ENCODE data around the gene SNAPIN.

The SNAPIN gene

DNA sequence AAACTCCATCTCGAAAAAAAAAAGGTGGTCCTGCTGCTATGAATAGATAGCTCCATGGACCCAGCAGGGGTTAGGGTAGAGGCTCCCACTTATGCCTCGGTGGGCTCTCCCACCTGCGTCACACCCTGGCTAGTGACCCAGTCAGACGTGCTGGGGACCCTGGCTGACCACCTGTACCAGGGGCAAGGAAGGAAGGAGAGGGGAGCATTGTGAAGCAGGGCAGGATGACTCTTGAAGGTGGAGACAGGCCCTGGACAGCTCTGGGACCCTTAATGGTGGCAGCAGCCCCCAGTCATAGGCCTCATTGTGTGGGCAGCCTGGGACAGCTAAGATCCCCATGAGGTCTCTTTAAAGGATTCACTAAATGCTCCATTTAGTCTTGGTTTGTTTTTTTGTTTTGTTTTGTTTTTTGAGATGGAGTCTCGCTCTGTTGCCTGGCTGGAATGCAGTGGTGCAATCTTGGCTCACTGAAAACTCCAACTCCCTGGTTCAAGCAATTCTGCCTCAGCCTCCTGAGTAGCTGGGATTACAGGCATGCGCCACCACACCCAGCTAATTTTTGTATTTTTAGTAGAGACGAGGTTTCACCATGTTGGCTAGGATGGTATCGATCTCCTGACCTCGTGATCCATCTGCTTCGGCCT, 10.4 kb upstream of the SNAPIN start:
- TF ChIP-seq CTCF (IDR thresholded peaks at IDR 0.05; ENCODE audit: low read depth, low read length), result no peak
- no peak for DNase-seq (ENCODE audit: extremely low read depth, low read depth)

GRCh38 chr1:153649137-153649862, 9.2 kb upstream of the SNAPIN start:
- TF ChIP-seq CTCF (IDR thresholded peaks at IDR 0.05; ENCODE audit: low read depth, low read length), result no peak
- no peak for DNase-seq (ENCODE audit: extremely low read depth, low read depth)

DNA sequence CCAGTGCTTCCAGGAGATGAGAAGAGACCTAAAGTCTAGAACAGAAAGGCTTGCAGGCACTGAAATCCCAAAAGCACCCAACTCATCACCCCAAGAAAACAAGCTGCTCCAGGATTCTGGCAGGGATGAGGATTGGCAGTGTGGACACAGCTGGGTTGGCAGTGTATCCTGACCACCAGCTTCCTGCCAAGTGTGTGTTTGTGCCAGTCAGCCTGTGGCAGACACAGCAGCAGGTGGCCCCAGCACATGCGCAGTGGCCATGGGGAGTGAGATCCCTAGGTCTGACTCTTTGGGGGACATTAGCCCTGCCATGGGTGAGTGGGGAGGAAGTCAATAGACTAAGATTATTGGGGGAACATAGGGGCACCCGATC, 8.7 kb upstream of the SNAPIN start:
- DNase-seq (ENCODE audit: extremely low read depth, low read depth), result no peak

GRCh38 chr1:153651771-153652170, 6.7 kb upstream of the SNAPIN start:
- no peak for DNase-seq (ENCODE audit: extremely low read depth, low read depth)
- TF ChIP-seq CTCF (IDR thresholded peaks at IDR 0.05; ENCODE audit: low read depth, low read length), result no peak

More for the DNA sequence above, 8.7 kb upstream of the SNAPIN start:
- TF ChIP-seq CTCF (IDR thresholded peaks at IDR 0.05; ENCODE audit: low read depth, low read length), result no peak

DNA sequence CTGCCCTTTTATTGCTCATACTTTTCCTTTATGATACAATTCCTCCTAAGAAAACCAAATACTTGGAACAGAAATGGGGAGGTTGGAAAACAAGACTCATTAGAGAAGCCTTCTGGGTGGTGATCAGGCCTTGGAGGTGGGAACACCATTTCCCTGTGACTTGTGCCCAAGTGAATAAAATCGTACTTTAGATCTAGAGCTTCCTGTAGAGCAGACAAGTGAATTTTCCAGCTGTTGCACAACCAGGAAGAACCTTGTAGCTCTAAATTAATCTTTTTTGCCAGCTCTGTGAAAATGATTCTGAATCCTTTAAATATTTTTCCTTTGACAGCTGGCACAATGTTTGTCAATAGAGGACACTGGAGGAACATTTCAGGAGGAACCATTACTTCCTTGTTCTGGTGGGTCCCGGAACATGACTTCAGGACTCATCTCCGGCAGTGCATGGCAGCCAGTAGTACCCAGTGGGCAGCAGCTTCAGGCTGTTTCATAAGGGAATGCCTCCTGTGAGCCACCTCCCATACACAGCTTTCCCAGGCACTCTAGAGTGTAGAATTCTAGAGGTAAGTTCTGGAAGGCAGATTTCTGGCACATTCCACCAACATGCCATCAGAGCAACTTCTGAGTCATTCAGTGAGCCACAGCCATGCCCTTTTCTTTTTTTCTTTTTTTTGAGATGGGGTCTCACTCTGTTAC, 5.5 kb upstream of the SNAPIN start:
- TF ChIP-seq CTCF (IDR thresholded peaks at IDR 0.05; ENCODE audit: low read depth, low read length), result no peak
- DNase-seq (ENCODE audit: extremely low read depth, low read depth), result no peak

GRCh38 chr1:153655333-153655732, 3.2 kb upstream of the SNAPIN start:
- no peak for DNase-seq (ENCODE audit: extremely low read depth, low read depth)
- TF ChIP-seq CTCF (IDR thresholded peaks at IDR 0.05; ENCODE audit: low read depth, low read length), result no peak

DNA sequence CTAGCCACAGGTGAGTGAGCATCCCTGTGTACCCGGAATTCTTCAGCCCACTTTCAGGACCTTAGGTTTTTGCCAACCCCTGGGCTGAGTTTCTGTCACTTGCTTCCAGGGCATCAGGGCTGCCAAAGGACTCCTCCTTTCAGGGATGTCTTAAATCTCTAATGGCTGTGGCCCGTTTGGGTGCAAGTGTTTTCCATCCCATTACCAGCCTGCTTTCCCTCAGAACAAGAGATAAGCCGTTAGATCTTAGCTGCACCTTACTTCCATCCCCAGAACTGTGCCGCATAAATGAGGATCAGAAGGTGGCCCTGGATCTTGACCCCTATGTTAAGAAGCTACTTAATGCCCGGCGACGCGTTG, 652 bp downstream of the SNAPIN start:
- no peak for TF ChIP-seq CTCF (IDR thresholded peaks at IDR 0.05; ENCODE audit: low read depth, low read length)
- no peak for DNase-seq (ENCODE audit: extremely low read depth, low read depth)
